DOHH2 (cell line): ENCODE measurements around the gene MON2.

Source experiments
- H3F3A ChIP-seq: fragments of 200-600 bp; sonication (generic), shearing (Covaris generic); 2 replicates; pipeline ENCODE4 v1.6.0; 2016; ENCODE audit warnings: antibody characterized with exemption, mild to moderate bottlenecking; ENCODE audit not compliant: control insufficient read depth, insufficient read depth
- H3K27ac ChIP-seq: fragments of 200-600 bp; sonication (generic); 2 replicates; pipeline ENCODE4 v1.5.1; 2014; ENCODE audit warnings: low read depth, mild to moderate bottlenecking, low read length, moderate library complexity
- H3K27me3 ChIP-seq: fragments of 200-600 bp; sonication (generic); 2 replicates; pipeline ENCODE4 v1.6.1; 2014; ENCODE audit warnings: mild to moderate bottlenecking, low read length, mixed read lengths; ENCODE audit not compliant: control insufficient read depth
- H3K36me3 ChIP-seq: fragments of 200-600 bp; sonication (generic); 2 replicates; pipeline ENCODE4 v1.6.1; 2014; ENCODE audit warnings: mild to moderate bottlenecking, low read length, moderate library complexity, mixed read lengths; ENCODE audit not compliant: control insufficient read depth
- H3K4me1 ChIP-seq: fragments of 200-600 bp; sonication (generic); 2 replicates; pipeline ENCODE4 v1.6.1; 2014; ENCODE audit warnings: mild to moderate bottlenecking, low read length, mixed read lengths; ENCODE audit not compliant: control insufficient read depth
- H3K4me2 ChIP-seq: fragments of 200-600 bp; sonication (generic); 2 replicates; pipeline ENCODE4 v1.6.0; 2014; ENCODE audit warnings: mild to moderate bottlenecking, low read length, moderate library complexity
- H3K4me3 ChIP-seq: fragments of 200-600 bp; sonication (generic); 2 replicates; pipeline ENCODE4 v1.5.1; 2014; ENCODE audit warnings: mild to moderate bottlenecking, low read length, mixed read lengths
- H3K79me2 ChIP-seq: fragments of 200-600 bp; sonication (generic); 2 replicates; pipeline ENCODE4 v1.6.1; 2014; ENCODE audit warnings: mild to moderate bottlenecking, low read length, mixed read lengths; ENCODE audit not compliant: control insufficient read depth
- H3K9me2 ChIP-seq: fragments of 200-600 bp; sonication (generic); replicated peaks from 2 replicates; pipeline ENCODE4 v1.6.1; 2014; ENCODE audit warnings: mild to moderate bottlenecking, low read length, mixed read lengths; ENCODE audit not compliant: control insufficient read depth
- H3K9me3 ChIP-seq: fragments of 200-600 bp; sonication (generic); 2 replicates; pipeline ENCODE4 v1.6.1; 2014; ENCODE audit warnings: antibody characterized with exemption, low read length, mixed read lengths; ENCODE audit not compliant: control insufficient read depth, insufficient read depth
- H4K20me1 ChIP-seq: fragments of 200-600 bp; sonication (generic); 2 replicates; pipeline ENCODE4 v1.6.0; 2014; ENCODE audit warnings: low read depth, mild to moderate bottlenecking, antibody characterized with exemption, low read length, moderate library complexity; ENCODE audit not compliant: control insufficient read depth, insufficient read depth
- CTCF ChIP-seq: fragments of 200-600 bp; sonication (generic); IDR thresholded peaks from one replicate; pipeline ENCODE4 v1.5.1; 2014; ENCODE audit warnings: antibody characterized with exemption, mild to moderate bottlenecking, low read depth, low read length; ENCODE audit not compliant: poor library complexity, severe bottlenecking
- EZH2phosphoT487 ChIP-seq: fragments of 200-600 bp; sonication (generic); IDR thresholded peaks from 2 replicates; pipeline ENCODE4 v1.6.1; 2017; ENCODE audit warnings: borderline replicate concordance, mild to moderate bottlenecking, antibody characterized with exemption, low read length, moderate library complexity, mixed read lengths

MON2 gene

DNA sequence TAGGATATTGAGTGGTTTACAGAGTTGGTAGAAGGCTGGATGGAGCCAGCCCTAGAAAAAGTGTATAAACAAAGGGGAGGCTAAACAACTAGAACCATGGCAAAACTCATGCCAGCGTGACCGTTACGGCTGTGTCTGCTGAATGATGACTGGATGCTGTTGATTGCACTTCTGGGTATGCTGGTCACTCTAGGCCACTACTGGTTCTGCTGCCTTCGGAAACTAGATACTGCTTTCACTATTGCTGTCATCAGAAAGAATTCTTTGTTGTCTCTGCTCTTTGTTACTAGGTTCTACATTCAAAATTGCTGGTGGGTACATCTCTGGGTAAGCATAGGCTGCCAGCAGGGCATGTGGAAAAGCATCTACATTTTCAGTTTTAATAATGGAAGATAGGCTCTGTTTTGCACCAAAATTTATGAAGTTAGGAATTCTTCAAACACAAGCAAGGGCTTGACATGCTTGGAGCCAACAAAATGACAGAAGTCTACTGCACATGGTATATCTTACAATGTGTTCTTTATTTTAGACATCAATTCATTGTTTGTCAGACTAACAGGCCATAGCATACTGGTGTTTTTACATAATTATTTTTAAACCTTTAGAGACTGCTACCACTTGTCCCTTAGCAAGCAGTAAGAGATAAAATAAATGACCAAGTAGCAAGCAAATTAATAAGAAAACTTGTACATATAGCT is 15.4 kb downstream of the MON2 start:
- Histone ChIP-seq H3K4me2 (no peak overlapping the region), H3K9me3 (no peaks in the 10 kb centered on the region), H3K27me3 (no peaks in the 10 kb centered on the region), H3F3A (no peaks in the 10 kb centered on the region), H3K9me2 (no peaks in the 10 kb centered on the region), H3K4me1 (no peaks in the 10 kb centered on the region), H3K36me3 (peaks cover 37% of the 10 kb centered on the region), H3K4me3 (no peak overlapping the region), H4K20me1 (no peaks in the 10 kb centered on the region), H3K79me2 (peaks cover 51% of the 10 kb centered on the region), H3K27ac (no peak overlapping the region)
- TF ChIP-seq CTCF (no peak), EZH2phosphoT487 (no peak)

DNA sequence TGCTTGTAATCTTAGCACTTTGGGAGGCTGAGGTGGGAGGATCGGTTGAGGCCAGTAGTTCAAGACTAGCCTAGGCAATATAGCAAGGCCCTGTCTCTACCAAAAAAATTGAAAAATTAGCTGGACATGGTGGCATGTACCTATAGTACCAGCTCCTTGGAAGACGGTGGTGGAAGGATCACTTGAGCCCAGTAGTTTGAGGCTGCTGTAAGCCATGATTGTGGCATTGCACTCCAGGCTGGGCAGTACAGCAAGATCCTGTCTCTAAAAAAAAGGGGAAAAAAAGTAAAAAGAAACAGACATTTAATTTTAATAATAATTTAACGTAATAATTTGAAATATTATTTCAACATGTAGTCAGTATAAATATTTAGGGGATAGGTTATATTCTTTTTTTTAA is 16.1 kb downstream of the MON2 start:
- no peaks in the 10 kb centered on the region for H4K20me1 ChIP-seq

DNA sequence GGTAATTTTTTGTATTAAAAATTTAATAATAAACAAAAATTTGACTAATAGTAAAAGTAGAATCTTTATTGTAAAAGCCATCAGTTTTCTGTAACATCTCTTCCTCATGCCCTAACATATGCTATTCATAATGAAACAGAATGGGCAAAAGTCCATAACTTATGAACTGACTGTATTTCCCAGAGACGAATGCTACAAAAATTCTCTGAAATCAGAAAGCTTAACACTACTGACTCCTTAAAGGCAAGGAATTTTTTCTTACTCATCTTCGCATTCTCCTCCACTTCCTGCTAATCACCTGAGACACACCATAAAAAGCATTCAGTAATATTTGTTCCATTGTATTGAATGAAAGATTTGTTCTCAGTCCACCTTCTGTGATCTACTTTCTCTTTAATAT is 17.6 kb downstream of the MON2 start:
- TF ChIP-seq EZH2phosphoT487: no peak
- no peak for TF ChIP-seq CTCF
- H3K4me2 ChIP-seq: no peak overlapping the region
- H3K9me2 ChIP-seq: no peaks in the 10 kb centered on the region
- no peak overlapping the region for H3K4me3 ChIP-seq
- peaks cover 33% of the 10 kb centered on the region for H3K79me2 ChIP-seq
- no peaks in the 10 kb centered on the region for H4K20me1 ChIP-seq
- H3K36me3 ChIP-seq: peaks cover 23% of the 10 kb centered on the region
- H3K4me1 ChIP-seq: no peaks in the 10 kb centered on the region
- H3K27me3 ChIP-seq: no peaks in the 10 kb centered on the region
- no peak overlapping the region for H3K27ac ChIP-seq
- no peaks in the 10 kb centered on the region for H3F3A ChIP-seq
- no peaks in the 10 kb centered on the region for H3K9me3 ChIP-seq

More for the DNA sequence above, 16.1 kb downstream of the MON2 start:
- H3K79me2 ChIP-seq: peaks cover 47% of the 10 kb centered on the region
- no peaks in the 10 kb centered on the region for H3K9me3 ChIP-seq
- TF ChIP-seq CTCF (no peak), EZH2phosphoT487 (no peak)
- H3F3A ChIP-seq: no peaks in the 10 kb centered on the region
- no peak overlapping the region for H3K27ac ChIP-seq
- H3K36me3 ChIP-seq: peaks cover 34% of the 10 kb centered on the region
- H3K4me3 ChIP-seq: no peak overlapping the region
- H3K9me2 ChIP-seq: no peaks in the 10 kb centered on the region
- H3K4me2 ChIP-seq: no peak overlapping the region
- no peaks in the 10 kb centered on the region for H3K27me3 ChIP-seq
- H3K4me1 ChIP-seq: no peaks in the 10 kb centered on the region
